Mucosa of gallbladder (tissue), 1 donor: ENCODE data around the gene GUCY1A2. TPM values are rescaled to one million over a fixed set of nuclear protein-coding genes. Genes with fewer than 3 reads are reported as not detected.

ENCODE experiments used
- DNase-seq: peaks from one replicate; pipeline ENCODE4 v3.0.0-alpha.2; 2020; ENCODE audit warnings: low spot score
- total RNA-seq: library from RNA; stranded (reverse); gene quantifications from one replicate; pipeline ENCODE4 v1.2.1, GENCODE V29; 2021
- donor health status: DM: no; HTN: no; CAD: no.

GUCY1A2 gene
- total RNA-seq, 1 donor from 2014 or later = 3.2 TPM

- no peak for DNase-seq
Measured at GRCh38 chr11:106733635-106734034, 284.6 kb downstream of the GUCY1A2 start.

DNA sequence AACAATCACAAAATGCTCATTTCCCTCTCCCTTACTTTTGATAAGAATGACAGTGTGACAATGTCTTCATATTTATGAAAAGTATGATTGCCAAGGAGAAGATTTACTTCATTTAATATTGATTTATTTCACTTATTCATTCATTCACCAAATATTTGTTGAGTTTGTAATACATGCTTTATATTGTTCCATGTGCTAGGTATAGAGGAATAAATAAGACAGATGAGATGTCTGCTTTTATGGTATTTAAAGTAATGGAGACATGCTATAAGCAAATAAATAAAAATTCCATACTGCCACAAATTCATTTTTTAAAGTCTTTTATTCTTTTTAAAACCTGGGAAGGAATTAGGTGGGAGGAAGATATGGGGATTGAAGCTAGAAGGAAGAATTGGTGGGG, 289.4 kb downstream of the GUCY1A2 start:
- no peak for DNase-seq

DNA sequence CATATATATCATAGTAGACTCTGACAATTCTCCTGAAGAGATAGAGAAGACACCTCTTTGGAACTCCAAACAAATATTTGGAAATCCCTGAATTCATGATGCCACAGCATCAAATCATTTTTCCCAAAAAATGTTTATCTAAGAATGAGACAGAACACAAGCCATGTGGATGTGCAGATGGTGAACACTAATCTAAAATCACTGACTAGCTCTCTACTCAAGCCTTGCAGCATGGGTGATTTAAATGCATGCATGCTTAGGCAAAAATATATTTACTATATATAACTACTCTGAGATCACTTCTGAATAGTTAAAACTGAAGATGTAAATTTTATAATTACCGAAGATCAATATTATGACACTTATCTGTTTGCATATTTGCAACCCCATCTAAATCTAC, 289.9 kb downstream of the GUCY1A2 start:
- DNase-seq = no peak

GRCh38 chr11:106727256-106727655, 291.0 kb downstream of the GUCY1A2 start:
- DNase-seq = no peak

DNA sequence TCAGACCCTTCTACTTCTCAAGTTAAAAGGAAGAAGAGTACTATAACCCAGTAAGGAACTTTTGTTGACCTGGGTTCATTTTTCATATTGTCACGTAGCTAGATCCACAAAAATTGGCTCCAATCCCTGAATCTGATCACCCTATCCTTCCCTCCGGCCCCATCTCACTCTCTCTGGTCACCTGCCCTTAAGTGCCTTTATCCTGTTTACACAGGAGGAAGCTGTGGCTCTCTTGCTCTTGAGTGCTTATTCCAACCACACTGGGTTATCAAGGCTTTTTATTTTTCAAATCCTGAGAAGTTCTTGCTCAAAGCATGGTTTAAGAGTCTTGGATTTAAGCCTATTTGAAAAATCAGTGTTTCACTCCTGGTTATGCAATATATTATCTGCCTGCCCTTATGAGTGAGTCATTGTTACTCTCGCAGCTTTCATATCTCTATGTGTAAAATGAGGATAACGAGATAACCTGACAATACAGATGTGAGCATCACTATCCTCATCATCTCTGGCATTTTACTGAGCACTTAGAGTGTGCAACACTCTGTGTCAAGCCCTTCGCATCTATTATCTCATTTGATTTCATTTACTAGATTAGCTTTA, 293.9 kb downstream of the GUCY1A2 start:
- no peak for DNase-seq

DNA sequence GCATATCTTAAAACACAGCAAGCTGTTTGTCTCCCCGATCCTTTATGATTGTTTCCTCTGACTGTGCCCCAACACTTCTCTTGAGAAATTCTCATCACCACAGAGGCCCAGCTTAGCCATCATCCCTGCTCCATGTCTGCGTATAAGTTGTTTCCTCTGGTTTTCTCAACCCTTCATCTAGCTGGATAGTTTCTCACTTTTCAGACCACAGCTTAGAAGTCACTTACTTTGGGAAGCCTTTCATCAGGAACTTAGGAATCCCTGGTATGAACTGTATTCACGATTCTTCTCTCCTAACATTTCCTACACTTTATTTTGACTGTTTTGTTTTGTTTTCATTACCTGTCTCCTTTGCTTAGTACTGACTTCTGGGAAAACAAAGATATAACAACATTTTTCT, 295.2 kb downstream of the GUCY1A2 start:
- DNase-seq = no peak

DNA sequence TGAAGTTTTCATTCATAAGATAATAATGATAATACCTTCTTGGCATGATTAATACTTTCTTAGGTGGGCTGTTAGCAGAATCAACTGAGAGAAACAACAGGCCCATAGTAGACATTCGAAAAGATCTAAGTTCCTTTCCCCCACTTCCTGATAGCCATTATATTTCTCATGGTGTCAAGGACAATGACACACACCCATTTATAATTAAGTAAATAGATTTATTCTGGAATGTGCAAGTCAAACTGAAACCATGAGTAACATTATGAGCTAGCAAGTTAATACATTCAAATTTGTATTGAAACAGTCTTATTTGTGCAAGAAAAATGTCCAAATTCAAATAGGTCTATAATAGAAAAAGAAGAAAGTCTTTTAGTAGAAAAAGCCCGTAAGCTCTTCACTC, 301.1 kb downstream of the GUCY1A2 start:
- DNase-seq = no peak

DNA sequence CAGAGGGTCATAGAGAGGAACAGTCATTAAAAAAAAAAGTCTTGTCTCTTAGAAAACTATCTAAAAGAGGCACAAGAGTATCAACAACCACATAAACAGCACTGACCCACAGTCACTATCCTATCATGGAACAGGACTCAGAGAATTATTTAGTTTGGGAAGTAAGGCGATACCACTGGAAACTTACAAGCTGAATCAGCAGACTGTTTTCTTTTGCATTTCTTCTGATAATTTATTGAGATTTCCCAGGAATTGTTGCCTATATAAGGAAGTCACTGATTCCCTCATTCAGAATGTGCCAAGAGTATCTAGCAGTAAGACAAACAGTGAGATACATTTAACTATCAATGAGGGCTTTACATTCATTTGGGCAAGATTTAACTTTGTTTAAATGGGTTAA, 304.1 kb downstream of the GUCY1A2 start:
- DNase-seq = no peak

DNA sequence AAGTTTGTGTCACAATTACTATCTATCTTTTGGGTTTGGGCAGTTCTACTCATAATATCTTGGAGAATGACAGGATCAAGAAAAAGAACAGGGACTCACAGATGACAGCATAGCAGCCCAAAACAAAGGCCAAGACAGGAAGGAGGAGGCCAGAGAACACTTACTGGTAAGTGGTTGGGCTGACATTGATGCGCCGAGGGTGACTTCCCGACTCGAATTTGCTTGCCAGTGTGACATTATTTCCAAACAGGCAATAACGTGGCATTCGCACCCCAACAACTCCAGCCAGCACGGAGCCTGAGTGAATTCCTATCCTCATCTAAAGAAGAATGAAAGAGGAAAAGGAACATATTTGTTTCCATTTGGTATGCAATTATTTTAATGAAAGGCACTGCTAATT, 309.9 kb downstream of the GUCY1A2 start:
- no peak for DNase-seq

- DNase-seq = no peak
Measured at GRCh38 chr11:106706355-106706754, 311.9 kb downstream of the GUCY1A2 start.

- no peak for DNase-seq
Measured at GRCh38 chr11:106702805-106703204, 315.5 kb downstream of the GUCY1A2 start.

GRCh38 chr11:106697058-106697457, 321.2 kb downstream of the GUCY1A2 start:
- DNase-seq = no peak

DNA sequence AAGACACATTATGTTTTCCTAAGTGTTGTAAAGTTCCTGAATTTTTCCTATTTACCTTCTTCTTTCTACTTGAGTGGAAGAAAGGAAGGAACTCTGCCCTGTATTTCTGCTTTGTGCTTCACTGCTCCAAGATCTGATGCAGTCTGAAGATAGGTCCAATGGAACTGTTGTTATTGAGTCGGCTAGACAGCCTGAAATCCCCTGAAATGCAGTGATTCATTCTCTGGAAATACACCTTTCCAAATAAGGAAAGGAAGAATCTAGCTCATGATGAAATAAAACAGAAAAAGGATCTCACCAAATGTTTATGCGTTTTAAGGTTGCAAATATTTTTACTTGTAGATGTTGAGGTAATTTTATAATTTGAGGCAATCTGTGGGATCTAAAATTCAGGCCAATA, 322.8 kb downstream of the GUCY1A2 start:
- no peak for DNase-seq

- DNase-seq = no peak
Measured at GRCh38 chr11:106694501-106694900, 323.8 kb downstream of the GUCY1A2 start.

- DNase-seq = no peak
Measured at GRCh38 chr11:106691807-106692365, 326.4 kb downstream of the GUCY1A2 start.

DNA sequence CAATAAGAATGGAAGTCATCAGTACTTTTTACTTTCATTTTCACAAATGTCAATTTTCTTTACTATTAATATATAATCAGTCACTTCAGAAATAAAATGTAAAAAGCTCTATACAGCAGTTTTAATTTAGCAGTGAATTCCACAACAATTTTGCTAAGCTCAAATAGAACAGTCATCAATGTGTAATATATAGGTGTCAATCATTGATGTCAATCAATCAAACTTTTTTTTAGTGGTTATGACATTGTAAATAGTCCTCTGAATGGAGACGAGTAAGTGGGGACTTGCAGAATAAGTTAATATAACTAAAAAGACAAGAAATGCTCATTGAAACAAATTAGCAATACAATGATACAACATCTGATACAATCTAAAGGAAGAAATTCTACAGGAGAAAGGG, 327.4 kb downstream of the GUCY1A2 start:
- DNase-seq = no peak

DNA sequence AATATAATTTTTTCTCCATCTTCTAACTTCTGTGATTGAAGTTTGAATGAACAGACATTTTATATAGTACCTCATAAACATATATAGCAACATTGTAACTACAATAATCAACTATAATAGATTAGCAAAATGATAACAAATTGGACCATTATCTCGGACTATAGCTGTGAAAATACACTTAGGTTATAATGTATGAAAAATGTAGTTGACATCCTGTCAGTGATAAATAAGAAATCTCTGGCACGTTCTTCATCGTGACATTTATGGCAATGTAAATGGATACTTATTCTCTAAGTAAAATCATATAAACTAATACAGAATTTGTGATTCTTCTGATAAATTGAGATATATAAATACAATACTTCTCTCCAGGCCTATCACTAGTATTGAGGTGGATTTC, 333.3 kb downstream of the GUCY1A2 start:
- DNase-seq = no peak

DNA sequence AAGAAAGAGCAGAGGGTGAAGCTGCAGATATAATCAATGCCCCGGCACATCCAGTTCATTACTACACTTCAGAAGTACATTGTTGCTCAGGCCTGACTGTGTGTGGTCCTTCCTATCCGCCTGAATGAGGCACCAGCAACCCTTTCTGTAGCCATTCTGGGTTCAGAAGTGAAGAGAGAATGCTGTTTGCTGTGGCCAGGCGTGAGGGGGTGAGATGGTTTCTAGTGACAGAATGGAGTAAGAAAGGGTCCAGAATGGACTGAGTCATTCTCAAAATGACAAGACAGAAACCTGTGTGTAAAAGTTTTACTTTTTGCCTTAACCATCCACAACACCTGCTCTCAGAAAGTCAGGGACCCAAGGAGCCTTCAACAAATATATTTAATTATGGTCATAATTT, 334.8 kb downstream of the GUCY1A2 start:
- no peak for DNase-seq

DNA sequence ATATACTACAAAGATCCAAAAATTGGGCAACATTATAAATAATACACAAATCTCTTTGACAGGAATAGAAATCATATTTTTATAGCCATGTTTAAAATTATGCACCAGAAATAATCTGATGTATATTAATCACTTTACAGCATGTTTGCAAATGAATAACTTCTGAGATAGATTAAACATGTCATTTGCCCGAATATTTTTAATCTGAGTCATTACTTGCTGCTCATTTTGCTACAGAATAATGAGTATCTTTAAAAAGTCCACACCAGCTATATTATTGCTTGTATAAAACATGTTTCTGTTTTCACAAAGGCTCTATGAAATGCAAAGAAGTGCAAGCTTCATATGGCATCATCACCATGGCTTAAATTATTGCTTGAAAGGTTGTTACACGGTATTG, 336.8 kb downstream of the GUCY1A2 start:
- no peak for DNase-seq

DNA sequence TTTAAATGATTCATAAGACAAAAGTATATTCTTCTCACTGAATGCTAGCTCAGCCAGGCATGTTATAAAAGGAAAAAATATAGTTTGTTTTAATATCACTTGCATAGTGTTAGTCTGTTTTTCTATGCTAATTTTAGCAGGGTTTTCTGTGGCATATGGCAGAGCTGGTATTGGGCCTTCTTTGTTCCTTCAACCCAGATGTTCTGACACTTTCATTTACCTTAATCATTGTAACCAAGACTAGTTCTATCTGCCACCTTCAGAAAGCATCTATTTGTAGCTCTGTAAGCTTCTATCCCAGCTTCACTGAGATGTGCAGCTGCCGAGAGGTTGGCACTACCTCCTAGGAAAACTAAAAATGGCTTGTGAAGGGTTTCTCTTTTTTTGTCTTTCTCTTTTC, 338.7 kb downstream of the GUCY1A2 start:
- DNase-seq = no peak

- no peak for DNase-seq
Measured at GRCh38 chr11:106679181-106679580, 339.1 kb downstream of the GUCY1A2 start.

DNA sequence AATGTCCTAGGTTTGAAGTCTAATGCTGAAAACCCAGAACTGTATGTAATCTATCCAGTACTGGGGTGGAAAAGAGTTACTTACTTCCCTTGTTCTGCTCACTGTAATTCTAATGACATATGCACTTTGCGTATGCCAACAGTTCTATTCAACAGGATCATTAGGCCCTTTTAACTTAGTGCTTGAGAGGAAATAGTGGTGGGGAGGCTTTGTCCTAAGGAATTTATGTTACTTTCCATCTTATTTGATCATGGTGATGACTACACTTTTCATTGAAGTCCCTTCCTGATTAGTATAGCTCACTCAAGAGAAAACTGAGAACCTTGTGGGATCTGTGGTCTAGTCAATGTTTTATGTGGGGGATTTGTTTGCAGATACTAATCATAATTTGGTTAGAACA, 348.2 kb downstream of the GUCY1A2 start:
- DNase-seq = no peak

DNA sequence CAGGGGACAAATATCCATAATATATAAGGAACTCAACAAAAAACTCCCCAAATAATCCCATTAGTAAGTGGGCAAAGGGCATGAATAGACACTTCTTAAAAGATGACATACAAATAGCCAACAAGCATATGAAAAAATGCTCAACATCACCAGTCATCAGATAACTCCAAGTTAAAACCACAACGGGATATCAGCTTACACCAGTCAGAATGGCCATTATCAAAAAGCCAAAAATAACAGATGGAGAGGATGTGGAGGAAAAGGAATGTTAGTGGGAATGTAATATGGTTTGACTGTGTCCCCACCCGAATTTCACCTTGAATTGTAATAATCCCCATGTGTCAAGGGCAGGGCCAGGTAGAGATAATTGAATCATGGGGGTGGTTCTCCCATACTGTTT, 350.1 kb downstream of the GUCY1A2 start:
- DNase-seq = no peak

DNA sequence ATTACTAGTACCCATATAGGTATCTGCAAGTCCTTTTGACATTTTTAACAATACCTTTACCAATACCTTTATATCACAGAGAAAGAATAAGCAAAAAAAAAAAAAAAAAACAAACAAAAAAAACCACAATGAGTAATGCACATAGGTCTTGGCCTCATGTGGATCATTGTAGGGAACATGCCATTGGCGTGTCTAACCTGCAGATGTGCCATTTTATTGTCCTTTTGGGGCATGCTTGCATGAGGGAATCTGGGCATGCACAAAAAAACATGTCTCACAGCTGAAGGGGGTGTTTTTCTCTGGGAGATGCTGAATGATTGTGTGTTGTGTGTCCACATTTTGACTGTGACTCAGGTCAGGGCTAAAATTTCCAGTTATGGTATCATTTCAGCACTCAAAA, 361.6 kb downstream of the GUCY1A2 start:
- no peak for DNase-seq
